MCF 10A (cell line): ENCODE measurements around the gene GRIK1. TPM values are rescaled to one million over a fixed set of nuclear protein-coding genes. Genes with fewer than 3 reads are reported as not detected.

ENCODE experiments used
- Bru-seq: library from RNA; stranded (reverse); fragments of 400-500 nt; gene quantifications from one replicate; lab custom pipeline; 2021; lab: Mats Ljungman, UMichigan
- BruChase-seq, 2 experiments: library from RNA; stranded (reverse); fragments of 400-500 nt; gene quantifications; one replicate each; lab custom pipeline; 2021; lab: Mats Ljungman, UMichigan
- BruUV-seq: library from RNA; stranded (reverse); fragments of 400-500 nt; replicated peaks from 2 replicates; lab custom pipeline; 2021; lab: Mats Ljungman, UMichigan
- CTCF ChIA-PET: fragments of 300-600 bp; sonication (Branson Sonifier 250); formaldehyde crosslinking; extraction: SDS; loops from one replicate; lab custom pipeline; 2021; ENCODE audit warnings: antibody characterized with exemption, inconsistent platforms; lab: Yijun Ruan, JAX
- POLR2A ChIA-PET: fragments of 300-600, 350-650 bp; sonication (Branson Sonifier 250); formaldehyde crosslinking; extraction: SDS; loops from one replicate; lab custom pipeline; 2020; ENCODE audit warnings: antibody characterized with exemption, inconsistent platforms; lab: Yijun Ruan, JAX
- DNase-seq: peaks from one replicate; pipeline ENCODE4 v3.0.0-alpha.2; 2018; ENCODE audit not compliant: unreplicated experiment
- H3K27ac Mint-ChIP-seq: one replicate; pipeline ENCODE4 v1.8.0; 2022; ENCODE audit warnings: mild to moderate bottlenecking, low read depth, mixed read lengths; ENCODE audit not compliant: unreplicated experiment
- H3K27me3 Mint-ChIP-seq: one replicate; pipeline ENCODE4 v1.8.0; 2022; ENCODE audit warnings: mixed read lengths; ENCODE audit not compliant: insufficient read depth, unreplicated experiment
- H3K36me3 Mint-ChIP-seq: one replicate; pipeline ENCODE4 v1.8.0; 2022; ENCODE audit warnings: mild to moderate bottlenecking, moderate library complexity, mixed read lengths; ENCODE audit not compliant: insufficient read depth, unreplicated experiment
- H3K4me1 Mint-ChIP-seq: one replicate; pipeline ENCODE4 v1.8.0; 2022; ENCODE audit warnings: mixed read lengths; ENCODE audit not compliant: insufficient read depth, unreplicated experiment
- H3K4me3 Mint-ChIP-seq: one replicate; pipeline ENCODE4 v1.8.0; 2022; ENCODE audit warnings: mild to moderate bottlenecking, moderate library complexity, mixed read lengths; ENCODE audit not compliant: unreplicated experiment
- H3K9me3 Mint-ChIP-seq: one replicate; pipeline ENCODE4 v1.8.0; 2022; ENCODE audit warnings: mixed read lengths; ENCODE audit not compliant: unreplicated experiment
- CTCF ChIP-seq: fragments of 200-600 bp; IDR thresholded peaks from one replicate; pipeline ENCODE4 v1.8.0; 2022; ENCODE audit warnings: antibody characterized with exemption, mild to moderate bottlenecking; ENCODE audit not compliant: unreplicated experiment
- intact Hi-C: fragments of 100-400 bp; cut with micrococcal nuclease; formaldehyde crosslinking; loops from 2 replicates; pipeline ENCODE4 v1.14.1; 2022
- long read RNA-seq: library from polyadenylated mRNA; stranded (forward); transcript quantifications from one replicate; pipeline ENCODE4 v2.0.0, GENCODE V29; 2022
- total RNA-seq: library from RNA; stranded (reverse); gene quantifications from 2 replicates; pipeline ENCODE4 v1.2.3, GENCODE V29; 2022

GRIK1 gene
- not detected in 2 replicates for total RNA-seq
- Bru-seq, nascent RNA, result percentile 1 among the genes with signal in this experiment
- BruChase-seq, experiment 1, labeled RNA remaining after a 6-hour chase, result percentile 1 among the genes with signal in this experiment
- percentile 1 among the genes with signal in this experiment for BruChase-seq, experiment 2, labeled RNA remaining after a 2-hour chase
- long read RNA-seq, partial matches to known transcripts, result 0 of 3 reads
- long read RNA-seq, other reads (novel, unspliced or antisense), result 3 of 3 reads

- Mint-ChIP-seq H3K9me3 (no peaks in the 10 kb centered on the region), H3K36me3 (no peaks in the 10 kb centered on the region), H3K27me3 (peaks cover 65% of the 10 kb centered on the region)
Observed at GRCh38 chr21:29939924-29940275, at the start of gene GRIK1. Gene GRIK1 (minus strand): TSS chr21:29939996.

GRCh38 chr21:29987762-29988161 is 48.0 kb upstream of the GRIK1 start:
- BruUV-seq, result no TSS peak
- no peak overlapping the region for H3K27ac Mint-ChIP-seq
- no peaks in the 10 kb centered on the region for H3K4me1 Mint-ChIP-seq
- DNase-seq, result no peak
- no peak for TF ChIP-seq CTCF
- intact Hi-C loops, result no loop called here
- H3K36me3 Mint-ChIP-seq, result no peaks in the 10 kb centered on the region
- peaks cover 13% of the 10 kb centered on the region for H3K27me3 Mint-ChIP-seq
- H3K9me3 Mint-ChIP-seq, result peaks cover 15% of the 10 kb centered on the region
- H3K4me3 Mint-ChIP-seq, result no peak overlapping the region
- CTCF ChIA-PET, result no interaction called here
- POLR2A ChIA-PET, result no interaction called here

More at GRCh38 chr21:29939924-29940275, at the start of gene GRIK1:
- Mint-ChIP-seq H3K4me1 (peaks cover 7% of the 10 kb centered on the region), H3K4me3 (peak within 1 kb of the TSS; percentile 32), H3K27ac (no peak within 1 kb of the TSS)
- ChIA-PET POLR2A (no interaction called here), CTCF (no interaction called here)
- intact Hi-C loops, result loop anchor here (5.0 kb wide), 1 partner anchor 252 kb away; no protein-coding TSS in a partner anchor
- DNase-seq, result no peak
- no peak for TF ChIP-seq CTCF
- BruUV-seq, result no TSS peak

- peaks cover 12% of the 10 kb centered on the region for H3K27me3 Mint-ChIP-seq
- no peak for DNase-seq
- ChIA-PET POLR2A (interaction anchor here (0.6 kb wide), 1 partner anchor 71 kb away, joined by 3 read pairs; no protein-coding TSS in a partner anchor), CTCF (no interaction called here)
- peaks cover 15% of the 10 kb centered on the region for H3K9me3 Mint-ChIP-seq
- H3K4me3 Mint-ChIP-seq, result no peak overlapping the region
- TF ChIP-seq CTCF, result no peak
- intact Hi-C loops, result no loop called here
- no peak overlapping the region for H3K27ac Mint-ChIP-seq
- no peaks in the 10 kb centered on the region for H3K36me3 Mint-ChIP-seq
- no TSS peak for BruUV-seq
- H3K4me1 Mint-ChIP-seq, result no peaks in the 10 kb centered on the region
Observed at GRCh38 chr21:29985866-29986265, 46.1 kb upstream of the GRIK1 start.

GRCh38 chr21:29979043-29979442 is 39.2 kb upstream of the GRIK1 start:
- Mint-ChIP-seq H3K36me3 (no peaks in the 10 kb centered on the region), H3K27me3 (peaks cover 6% of the 10 kb centered on the region), H3K27ac (no peak overlapping the region), H3K4me1 (no peaks in the 10 kb centered on the region), H3K9me3 (no peaks in the 10 kb centered on the region), H3K4me3 (no peak overlapping the region)
- intact Hi-C loops, result no loop called here
- no TSS peak for BruUV-seq
- TF ChIP-seq CTCF, result no peak
- ChIA-PET CTCF (interaction anchor here (0.9 kb wide), 1 partner anchor 15 kb away, joined by 4 read pairs; no protein-coding TSS in a partner anchor), POLR2A (no interaction called here)
- DNase-seq, result no peak
